GM19438 (cell line): Measurements from ENCODE around the gene TPP2.

Experiments
- ATAC-seq: cut with Tn5 transposase; IDR thresholded peaks from one replicate; pipeline ENCODE4 v1.9.1; 2021; ENCODE audit warnings: low read depth; ENCODE audit not compliant: unreplicated experiment

The TPP2 gene

DNA sequence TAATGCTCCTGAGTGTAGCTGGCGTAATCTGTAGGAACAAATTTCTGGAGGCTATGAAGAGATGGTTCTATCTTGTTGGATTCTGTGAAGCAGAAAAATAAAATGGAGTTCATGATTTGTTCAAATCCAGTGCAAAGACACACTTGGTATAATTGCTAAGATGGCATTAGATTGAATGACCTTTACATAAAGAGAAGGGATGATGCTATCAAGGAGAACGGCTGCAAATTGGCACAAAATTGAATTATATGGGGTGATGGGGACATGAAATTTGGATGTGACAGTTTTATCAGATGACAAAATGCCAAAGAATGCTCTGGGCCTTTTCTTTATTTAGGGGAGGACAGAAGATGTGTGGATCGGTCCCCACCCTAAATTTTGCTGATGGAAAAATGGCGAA, 94.1 kb downstream of the TPP2 start:
- ATAC-seq, result no peak

DNA sequence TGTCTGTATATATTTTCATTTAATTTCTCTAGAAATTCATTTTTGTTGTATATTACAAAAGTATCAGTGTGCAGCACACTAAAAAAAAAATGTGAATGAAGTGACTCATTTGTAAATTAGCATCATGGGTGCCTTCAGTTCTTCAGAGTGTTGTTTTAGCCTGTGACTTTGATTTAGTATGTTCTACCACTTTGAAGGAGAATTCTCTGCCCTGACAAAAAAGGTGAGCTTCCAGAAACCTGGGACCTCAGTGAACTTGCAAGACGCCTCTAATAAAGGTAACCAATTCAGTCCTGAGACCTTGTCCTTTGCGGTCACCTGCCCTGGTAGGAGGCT, 95.7 kb downstream of the TPP2 start:
- no peak for ATAC-seq

DNA sequence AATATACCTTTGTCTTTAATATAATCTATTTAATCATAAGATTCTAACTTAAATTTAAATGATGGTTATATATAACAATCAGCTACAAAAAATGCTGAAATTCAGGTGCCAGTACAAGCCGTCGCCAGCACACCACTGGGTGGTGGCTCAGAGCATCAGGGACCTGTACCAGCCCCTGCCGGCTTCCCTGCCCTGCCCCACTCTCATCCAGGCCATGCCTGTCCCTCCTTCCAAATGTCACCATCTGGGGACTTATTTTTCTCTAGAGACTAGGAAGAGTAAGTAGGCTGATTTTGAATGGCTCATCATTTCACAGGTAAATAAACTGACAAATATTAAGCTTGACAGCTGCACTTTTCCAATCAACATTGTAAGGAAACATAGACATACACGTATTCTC, 96.5 kb downstream of the TPP2 start:
- no peak for ATAC-seq

DNA sequence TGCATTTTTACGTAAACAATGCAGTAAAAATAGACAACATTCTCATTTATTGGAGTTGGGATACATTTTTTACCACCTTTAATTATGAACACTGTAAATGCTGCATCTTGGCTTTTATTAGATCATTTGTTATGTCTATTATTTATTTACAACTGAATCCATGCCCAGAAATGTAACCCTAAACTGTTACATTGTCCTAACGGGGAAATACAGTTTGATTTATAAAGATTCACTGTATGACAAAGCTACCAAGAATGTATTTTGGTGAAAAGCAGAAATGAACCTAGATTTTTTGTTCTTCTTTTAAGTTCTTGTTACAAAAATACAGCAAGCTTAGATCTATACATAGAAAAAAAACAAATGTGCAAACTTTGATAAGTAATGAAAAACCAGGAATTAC, 97.0 kb downstream of the TPP2 start:
- no peak for ATAC-seq

DNA sequence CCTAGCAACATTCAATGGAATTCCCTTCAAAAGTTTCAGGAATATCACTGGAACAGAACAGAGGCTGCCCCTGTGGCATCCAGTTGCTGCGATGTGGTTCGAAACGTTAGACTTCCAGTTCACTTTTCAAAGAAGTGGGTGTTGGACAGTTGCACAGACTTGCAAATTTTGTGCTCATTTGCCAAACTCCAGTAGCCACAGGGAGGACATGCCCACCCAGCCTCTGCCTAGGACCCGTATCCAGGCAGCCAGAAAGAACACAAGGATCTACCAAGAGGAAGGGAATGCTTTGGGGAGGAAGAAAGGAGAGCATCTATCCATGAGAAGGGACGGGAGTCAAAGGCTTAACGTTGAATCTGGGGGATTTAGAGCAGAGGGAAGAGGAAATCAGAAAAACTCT, 98.2 kb downstream of the TPP2 start, which contains the start of gene METTL21C:
METTL21C (minus strand) TSS at position 108 of the 400 bp plus-strand sequence. CDS start 546 bp downstream, outside the sequence.
- ATAC-seq, result no peak

DNA sequence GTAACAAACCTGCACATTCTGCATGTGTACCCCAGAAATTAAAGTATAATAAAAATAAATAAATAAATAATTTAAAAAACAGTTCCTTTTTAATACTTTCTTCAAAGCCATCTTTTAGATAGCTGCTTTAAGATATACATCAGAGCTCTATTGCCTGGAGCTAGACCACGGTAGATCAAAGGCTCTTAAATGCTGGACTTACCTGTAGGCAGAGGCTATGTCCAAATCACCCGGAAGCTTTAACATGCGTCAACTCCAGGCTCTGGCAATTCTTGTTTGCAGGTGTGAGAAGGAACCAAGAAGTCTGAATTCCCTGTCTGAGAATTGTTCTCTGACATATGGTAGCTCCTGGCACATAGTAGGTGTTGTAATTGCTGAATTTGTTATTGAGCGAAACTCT, 99.7 kb downstream of the TPP2 start:
- ATAC-seq, result no peak

DNA sequence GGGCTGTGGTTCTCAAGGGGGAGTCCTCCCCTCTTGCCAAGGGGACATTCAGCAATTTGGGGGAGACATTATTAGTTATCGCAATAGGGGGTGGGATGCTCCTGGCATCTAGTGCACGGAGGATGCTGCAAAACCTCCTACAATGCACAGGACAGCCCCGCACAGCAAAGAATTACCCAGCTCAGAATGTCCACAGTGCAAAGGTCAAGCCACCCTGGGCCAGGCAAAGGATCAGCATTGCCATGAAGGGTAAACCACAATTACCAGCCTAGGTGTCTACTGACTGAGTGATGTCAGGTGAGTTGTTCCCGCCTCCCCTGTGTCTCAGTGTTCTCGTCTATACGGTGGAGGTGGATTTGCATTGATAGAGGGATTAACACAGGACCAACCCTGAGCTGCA, 100.5 kb downstream of the TPP2 start:
- no peak for ATAC-seq

DNA sequence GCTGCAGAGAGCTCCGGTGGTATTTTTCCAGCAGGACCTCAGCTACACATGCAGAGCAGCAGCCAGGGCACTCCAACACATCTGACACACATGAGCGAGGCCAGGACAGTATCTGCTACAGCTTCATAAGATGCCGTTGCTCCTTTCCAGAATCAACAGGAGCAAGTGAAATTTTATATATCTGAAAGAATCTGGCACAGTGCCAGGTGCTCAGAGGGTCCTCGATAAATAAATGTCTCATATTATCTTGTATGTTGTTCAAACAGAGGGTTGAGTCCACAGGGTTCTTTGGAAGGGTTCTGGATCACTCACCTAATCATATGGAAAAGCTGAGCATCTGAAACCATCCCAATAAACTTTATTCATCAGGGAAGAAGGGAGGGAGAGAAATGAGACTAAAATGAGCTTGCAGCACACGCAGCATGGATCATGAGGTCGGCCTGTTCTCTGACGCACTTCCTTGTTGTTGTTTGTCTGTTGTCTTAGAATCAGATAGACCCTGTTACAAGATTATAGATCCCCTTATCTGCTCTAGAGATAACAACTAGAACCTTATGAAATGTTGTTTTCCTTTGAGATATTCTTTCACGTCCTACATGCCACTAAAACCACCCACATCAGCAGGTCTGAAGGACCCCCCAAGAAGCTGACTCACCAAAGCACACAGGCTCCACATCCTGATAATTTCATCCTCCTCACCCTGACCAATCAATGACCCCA, 101.3 kb downstream of the TPP2 start:
- ATAC-seq, result no peak

DNA sequence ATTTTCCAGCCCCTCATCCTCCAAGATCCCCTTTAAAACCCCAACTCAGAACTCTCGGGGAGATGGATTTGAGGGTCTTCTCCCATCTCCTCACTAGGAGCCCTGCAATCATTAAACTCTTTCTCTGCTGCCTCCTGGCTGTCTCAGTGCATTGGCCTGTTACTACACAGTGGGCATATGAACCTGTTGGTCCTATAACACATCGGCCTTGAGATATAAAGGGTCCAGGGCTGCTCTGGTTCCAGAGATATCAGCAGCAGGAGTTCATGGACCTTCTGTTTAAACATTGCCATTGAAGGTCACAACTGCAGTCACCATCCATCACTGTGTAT, 101.8 kb downstream of the TPP2 start:
- ATAC-seq, result no peak

DNA sequence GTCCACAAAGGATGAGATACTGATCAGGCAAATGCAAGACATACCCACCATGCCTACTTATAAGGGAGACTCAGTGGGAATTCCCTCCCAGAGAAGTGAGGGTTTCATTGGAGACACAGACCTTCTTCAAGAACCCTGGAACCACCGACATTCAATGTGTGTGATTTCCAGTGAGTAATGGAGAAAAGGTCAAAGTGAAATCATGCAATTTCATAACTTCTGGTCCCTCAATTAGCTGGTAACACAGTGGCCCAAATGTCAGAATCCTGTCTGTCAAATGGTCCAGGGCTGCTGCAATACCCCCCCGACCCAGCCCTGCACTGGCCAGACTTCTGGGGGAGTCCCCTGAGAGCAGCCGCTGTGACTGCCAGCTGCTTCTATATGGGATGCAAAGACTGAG, 102.7 kb downstream of the TPP2 start:
- no peak for ATAC-seq

DNA sequence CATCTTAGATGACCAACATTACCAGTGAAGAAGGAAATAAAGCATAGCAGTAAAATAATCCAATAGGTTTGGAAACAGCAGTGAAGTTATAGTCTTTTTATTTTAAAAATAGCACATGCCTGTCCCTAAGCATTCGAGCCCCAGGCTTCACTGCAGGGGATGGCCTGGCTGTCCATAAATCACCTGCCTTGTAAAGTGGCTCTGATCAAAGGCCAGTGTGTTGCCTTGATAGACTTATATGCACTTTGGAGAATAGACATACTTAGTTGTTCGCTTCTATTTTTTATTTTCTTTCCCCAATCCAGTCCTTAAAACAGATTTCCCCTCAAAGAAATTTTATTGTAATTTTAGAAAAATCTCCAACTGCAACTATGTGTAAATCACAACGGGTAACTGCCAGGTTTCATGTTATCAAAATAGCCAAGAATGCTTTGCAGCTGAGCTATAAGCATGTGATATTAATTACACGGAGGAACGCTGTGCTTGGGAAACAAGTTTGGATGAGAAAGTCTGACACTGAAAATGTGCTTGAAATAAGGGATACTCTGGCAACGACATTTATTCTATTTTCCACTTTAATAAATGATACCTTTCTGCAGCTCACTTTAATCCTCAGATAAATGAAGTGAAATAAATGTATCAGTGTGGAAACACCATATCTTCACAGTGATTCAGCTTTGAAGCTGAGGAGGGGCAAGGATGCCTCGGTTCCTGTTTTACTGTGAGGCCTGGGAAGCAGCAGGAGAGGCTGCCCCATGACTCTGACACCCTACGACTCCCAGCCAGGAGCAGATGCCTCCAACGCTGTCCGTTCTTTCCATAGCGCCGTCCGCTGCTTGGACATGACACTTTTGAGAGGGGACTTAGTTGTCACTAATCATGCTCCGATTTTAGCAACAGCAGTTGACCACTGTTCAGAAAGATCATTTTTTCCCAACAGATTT, 103.6 kb downstream of the TPP2 start:
- no peak for ATAC-seq

DNA sequence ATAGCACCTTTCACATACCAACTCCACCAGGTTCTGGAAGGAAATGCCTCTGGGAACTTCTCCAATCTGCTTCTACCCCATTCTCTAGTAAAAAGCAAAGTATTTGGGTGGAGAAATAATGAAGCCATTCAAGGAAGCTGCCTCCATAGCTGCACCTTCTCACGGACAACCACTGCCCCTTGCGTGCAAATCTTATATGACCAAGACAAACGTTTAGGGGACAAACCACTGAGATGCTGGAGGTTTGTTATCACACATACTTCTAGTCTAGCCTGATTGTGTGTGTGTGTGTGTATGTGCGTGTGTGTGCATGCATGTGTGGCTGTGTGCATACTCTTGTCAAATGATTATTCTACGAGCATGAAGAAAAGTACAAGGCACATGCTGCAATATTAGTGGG, 104.5 kb downstream of the TPP2 start:
- no peak for ATAC-seq

DNA sequence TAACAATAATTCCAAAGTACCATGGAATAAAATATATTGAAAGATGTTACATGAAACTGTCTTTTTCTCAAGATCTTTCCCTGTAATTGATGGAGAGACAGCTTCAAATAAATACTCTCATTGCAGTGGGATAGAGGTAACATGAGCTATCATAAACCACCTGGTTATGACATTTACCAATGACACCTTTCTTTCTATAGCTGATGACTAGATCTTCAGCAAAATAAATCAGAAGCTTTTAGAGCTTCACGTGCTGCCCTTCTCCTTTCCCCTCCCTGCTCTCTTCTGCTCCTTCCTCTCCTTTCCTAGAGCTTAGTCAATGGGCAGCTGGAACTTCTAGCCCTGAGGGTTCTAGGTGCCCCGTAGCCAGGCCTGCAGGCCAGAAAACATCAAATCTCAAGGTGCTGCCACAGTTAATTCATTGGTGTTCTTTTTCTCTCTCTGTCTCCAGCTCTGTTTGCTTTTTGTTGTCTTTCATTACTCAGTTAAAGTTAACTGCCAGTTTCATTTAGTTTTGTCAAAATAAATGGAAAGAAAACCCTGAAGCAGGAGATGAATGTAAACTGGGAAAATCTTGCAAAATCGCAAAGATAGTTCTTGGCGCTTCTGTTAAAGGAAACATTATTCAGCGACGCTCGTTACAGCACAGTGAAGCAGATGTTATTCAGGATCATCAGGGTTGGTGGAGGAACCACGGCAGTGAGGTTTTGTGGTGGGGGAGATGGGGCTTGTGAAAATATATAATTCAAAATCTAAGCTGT, 106.4 kb downstream of the TPP2 start:
- ATAC-seq, result no peak

DNA sequence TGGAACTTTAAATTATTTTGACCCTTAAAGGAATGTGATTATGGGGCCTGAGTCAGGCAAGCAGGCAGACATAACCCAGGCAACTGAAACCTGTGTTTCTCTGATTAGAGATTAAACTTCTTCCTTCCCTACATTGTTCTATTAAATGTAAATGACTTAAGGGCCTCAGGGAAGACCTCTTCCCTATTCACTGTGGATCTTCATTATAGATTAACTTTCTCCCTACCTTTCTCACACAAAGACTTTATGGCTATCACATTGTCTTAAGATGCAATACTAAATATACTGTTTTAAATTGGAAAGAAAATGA, 106.9 kb downstream of the TPP2 start:
- no peak for ATAC-seq

DNA sequence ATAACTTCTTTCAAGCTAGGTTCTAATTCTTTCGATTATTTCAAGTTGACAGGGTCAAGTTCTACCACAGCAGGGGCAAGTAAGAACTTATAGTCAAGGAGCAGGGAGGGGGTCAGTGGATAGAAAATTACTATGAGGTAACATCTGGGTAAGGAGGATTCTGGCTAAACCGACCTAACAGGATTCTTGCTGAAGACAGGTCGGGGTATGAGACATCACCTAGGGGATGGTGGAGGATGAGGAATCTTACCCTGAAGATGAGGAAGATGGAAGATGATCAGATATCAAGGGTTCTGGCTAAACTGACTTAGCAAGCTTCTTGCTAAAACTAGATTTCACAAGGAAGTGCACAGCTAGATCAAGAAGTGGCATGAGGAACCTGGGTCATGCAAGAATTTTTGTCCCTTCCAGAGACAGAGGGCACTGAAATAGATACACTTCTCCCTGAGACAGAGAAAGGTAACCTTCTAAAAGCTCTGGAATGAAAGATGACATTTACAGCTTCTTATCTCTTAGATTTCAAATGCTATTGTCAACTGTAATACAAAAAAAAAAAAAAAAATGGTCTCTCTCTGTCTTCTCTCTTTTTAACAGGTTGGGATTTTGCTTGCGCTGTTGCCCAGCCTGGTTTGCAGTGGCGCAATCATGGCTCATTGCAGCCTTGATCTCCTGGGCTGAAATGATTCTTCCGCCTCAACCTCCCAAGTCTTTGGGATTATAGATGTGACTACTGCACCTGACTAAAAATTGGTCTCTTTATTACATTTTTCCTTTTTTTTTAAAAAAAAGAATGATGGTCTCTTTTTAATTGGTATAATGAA, 107.7 kb downstream of the TPP2 start:
- no peak for ATAC-seq

DNA sequence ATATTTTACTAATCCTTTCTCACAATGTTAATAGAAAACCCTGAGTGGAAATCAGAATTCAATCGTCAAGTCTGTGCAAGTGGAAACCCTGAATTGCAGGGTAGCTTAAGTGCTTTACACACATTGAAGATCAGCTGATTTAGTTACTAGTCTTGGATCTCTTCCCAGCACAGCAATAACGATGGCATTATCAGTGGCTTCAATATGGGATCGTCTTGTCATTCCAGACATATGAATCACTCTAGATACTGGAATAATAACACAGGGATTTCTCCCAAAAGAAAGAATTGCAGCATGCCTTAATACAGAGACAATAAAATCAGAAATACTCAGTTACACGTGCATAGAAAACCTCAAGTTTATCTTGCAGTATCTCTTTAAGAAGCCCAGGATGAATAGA, 110.7 kb downstream of the TPP2 start:
- no peak for ATAC-seq

DNA sequence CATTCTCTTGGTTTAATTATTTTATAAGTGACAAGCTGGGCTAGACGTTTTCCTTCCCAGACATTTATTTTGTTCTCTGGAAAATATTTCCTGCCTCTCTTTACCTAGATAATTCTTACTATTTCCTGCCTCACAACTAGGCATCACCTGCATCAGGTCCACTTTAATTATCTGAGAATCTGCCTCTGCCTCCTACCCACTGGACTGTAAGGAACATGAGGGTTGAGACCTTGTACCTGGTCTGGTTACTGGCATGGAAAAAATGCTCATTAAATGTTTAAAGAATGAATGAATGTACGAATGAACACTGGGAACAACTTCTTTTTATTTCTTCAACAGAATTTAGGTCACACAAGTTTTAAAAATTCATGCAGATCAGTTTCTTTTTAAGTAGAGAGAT, 111.4 kb downstream of the TPP2 start:
- ATAC-seq, result no peak

DNA sequence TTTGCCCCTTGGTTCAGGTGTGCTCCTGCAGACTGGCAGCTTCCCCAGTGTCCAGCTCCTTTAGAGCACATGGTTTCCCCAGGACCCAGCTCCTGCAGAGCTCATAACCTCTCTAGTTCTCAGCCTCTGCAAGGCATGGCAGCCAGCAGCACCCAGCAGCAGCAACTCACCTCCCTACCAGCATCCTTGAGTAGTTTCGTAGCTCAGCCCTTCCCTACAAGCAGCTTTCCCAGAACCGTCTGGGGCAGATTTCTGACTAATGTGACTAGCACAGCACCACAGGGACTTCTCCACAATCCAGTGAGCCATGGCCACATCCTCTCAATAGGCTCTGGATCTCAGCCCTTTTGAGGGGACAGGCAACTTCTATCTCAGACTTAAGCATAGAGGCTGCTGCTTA, 112.2 kb downstream of the TPP2 start:
- no peak for ATAC-seq

DNA sequence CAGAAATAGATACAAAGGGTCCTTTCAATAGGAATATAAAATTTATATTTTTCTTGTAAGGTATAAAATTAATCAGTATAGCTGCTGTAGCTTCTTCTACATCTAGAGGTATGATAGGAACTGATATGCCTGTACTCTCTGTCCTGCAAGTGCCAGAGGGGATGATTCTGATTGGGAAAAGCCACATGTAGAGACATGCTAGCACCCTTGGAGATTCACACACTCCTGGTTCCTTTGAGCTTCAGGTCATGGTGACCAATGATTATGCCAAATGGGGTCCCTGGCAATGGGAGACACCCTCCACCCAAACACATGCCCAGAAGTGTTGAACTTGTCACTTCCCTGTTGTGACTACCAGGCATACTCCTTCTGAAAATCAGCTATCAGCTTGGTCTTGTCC, 112.8 kb downstream of the TPP2 start:
- no peak for ATAC-seq

DNA sequence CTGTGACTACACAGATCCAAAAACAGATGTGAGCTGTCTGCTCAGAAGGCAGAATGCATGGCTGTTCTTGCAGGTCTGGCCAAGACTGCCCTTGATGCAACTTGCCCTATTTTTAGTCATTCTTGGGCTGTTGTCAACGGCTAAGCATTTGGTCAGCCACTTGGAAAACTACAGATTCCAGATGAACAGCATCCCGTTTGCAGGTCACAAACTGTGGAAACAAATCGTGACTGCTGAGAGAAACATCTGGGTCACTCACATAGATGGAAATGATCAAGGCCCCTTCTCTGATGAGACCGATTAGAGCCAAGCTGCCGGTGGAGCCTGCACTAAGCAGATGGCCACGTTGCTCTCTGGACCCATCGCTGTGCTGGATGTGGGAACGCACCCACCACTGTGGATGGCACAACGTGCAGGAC, 113.5 kb downstream of the TPP2 start:
- ATAC-seq, result no peak

DNA sequence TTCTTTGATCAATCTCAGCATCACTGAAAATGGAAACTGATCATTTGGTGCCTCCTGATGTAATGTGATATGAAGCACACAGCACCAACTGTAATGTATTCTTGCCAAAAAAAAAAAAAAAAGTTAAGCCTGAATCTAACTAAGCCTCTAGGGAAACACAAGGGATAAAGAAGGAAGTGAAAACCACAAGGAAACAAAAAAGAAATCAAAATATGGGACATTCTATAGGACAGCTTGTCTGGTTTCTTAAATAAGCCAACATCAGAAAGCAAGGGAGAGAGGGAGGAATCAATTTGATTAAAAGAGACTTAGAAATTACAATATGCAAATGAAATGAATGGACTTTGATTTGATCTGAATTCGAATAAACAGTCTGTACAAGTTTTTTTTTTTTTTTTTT, 118.7 kb downstream of the TPP2 start:
- no peak for ATAC-seq
